KMS-11 (cell line): ENCODE data around the gene B3GAT1.

Experiments used
- H2AFZ ChIP-seq: fragments of 200-600 bp; sonication (generic); 2 replicates; pipeline ENCODE4 v1.6.1; 2016; ENCODE audit warnings: antibody characterized with exemption, mixed run types, low read depth
- H3K27ac ChIP-seq: fragments of 200-600 bp; sonication (generic); 2 replicates; pipeline ENCODE4 v1.6.1; 2016; ENCODE audit warnings: mild to moderate bottlenecking, mixed run types
- H3K27me3 ChIP-seq: fragments of 200-600 bp; sonication (generic); 2 replicates; pipeline ENCODE4 v1.6.1; 2017; ENCODE audit warnings: mild to moderate bottlenecking, low read depth, mixed run types, moderate library complexity; ENCODE audit not compliant: insufficient read depth
- H3K36me3 ChIP-seq: fragments of 200-600 bp; sonication (generic); 2 replicates; pipeline ENCODE4 v1.6.1; 2017; ENCODE audit warnings: mild to moderate bottlenecking, mixed run types; ENCODE audit not compliant: insufficient read depth
- H3K4me1 ChIP-seq: fragments of 200-600 bp; sonication (generic); 2 replicates; pipeline ENCODE4 v1.6.1; 2016; ENCODE audit warnings: mild to moderate bottlenecking, low read depth, mixed run types; ENCODE audit not compliant: poor library complexity, severe bottlenecking
- H3K4me2 ChIP-seq: fragments of 200-600 bp; sonication (generic); 2 replicates; pipeline ENCODE4 v1.7.0; 2016; ENCODE audit warnings: mild to moderate bottlenecking, mixed run types
- H3K4me3 ChIP-seq: fragments of 200-600 bp; sonication (generic); IDR thresholded peaks from 2 replicates; pipeline ENCODE4 v1.6.1; 2017; ENCODE audit warnings: low read depth, low read length, mixed read lengths; ENCODE audit not compliant: insufficient read depth
- H3K79me2 ChIP-seq: fragments of 200-600 bp; sonication (generic); 2 replicates; pipeline ENCODE4 v1.6.1; 2016; ENCODE audit warnings: low read depth, mixed run types; ENCODE audit not compliant: insufficient read depth
- H3K9ac ChIP-seq: fragments of 200-600 bp; sonication (generic); 2 replicates; pipeline ENCODE4 v1.6.1; 2016; ENCODE audit warnings: mild to moderate bottlenecking, mixed run types
- H4K20me1 ChIP-seq: fragments of 200-600 bp; sonication (generic); 2 replicates; pipeline ENCODE4 v1.6.1; 2016; ENCODE audit warnings: mild to moderate bottlenecking, mixed run types; ENCODE audit not compliant: insufficient read depth
- TF ChIP-seq, protein P1 (sequence below): fragments of 200-600 bp; sonication (generic); conservative IDR thresholded peaks from 2 replicates; pipeline ENCODE4 v1.6.1; 2017; ENCODE audit warnings: low read depth, mild to moderate bottlenecking, antibody characterized with exemption, low read length, moderate library complexity, mixed read lengths

B3GAT1 gene

GRCh38 chr11:134341805-134342571 lies 70.1 kb downstream of the B3GAT1 start:
- Histone ChIP-seq H3K27ac (no peak overlapping the region), H3K79me2 (no peaks in the 10 kb centered on the region), H3K9ac (no peak overlapping the region), H2AFZ (no peak overlapping the region), H3K4me1 (no peaks in the 10 kb centered on the region), H4K20me1 (no peaks in the 10 kb centered on the region), H3K4me2 (no peak overlapping the region), H3K27me3 (no peaks in the 10 kb centered on the region), H3K4me3 (no peak overlapping the region), H3K36me3 (no peaks in the 10 kb centered on the region)
- TF ChIP-seq, protein P1, sequence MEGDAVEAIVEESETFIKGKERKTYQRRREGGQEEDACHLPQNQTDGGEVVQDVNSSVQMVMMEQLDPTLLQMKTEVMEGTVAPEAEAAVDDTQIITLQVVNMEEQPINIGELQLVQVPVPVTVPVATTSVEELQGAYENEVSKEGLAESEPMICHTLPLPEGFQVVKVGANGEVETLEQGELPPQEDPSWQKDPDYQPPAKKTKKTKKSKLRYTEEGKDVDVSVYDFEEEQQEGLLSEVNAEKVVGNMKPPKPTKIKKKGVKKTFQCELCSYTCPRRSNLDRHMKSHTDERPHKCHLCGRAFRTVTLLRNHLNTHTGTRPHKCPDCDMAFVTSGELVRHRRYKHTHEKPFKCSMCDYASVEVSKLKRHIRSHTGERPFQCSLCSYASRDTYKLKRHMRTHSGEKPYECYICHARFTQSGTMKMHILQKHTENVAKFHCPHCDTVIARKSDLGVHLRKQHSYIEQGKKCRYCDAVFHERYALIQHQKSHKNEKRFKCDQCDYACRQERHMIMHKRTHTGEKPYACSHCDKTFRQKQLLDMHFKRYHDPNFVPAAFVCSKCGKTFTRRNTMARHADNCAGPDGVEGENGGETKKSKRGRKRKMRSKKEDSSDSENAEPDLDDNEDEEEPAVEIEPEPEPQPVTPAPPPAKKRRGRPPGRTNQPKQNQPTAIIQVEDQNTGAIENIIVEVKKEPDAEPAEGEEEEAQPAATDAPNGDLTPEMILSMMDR: no peak

DNA sequence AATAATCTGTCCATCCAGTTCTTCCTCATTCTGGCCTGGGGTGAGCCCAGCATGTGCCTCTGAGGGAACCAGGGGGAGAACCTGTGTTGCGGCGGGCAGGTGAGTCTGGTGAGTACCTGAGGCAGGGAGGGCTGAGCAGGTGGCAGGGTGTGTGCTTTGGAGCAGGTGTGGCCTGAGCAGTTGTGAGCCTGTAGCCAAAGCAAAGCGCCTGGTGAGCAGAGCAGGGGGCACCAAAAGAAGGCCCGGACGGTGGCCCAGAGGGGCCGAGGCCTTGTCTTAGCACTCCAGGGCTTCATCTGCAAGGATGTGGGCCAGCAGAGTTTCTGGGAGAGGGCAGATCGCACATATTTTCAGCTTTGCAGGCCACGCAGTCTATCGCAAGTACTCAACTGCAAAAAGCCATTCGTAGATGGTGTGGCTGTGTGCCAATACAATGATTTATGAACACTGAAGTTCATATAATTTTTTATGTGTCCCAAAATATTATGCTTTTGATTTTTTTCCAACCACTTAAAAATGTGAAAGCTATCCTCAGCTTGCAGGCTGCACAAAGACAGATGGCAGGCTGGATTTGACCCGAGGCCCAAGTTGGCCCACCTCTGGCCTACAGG lies 71.6 kb downstream of the B3GAT1 start:
- no peaks in the 10 kb centered on the region for H3K36me3 ChIP-seq
- H3K9ac ChIP-seq: no peak overlapping the region
- H3K4me2 ChIP-seq: no peak overlapping the region
- no peak overlapping the region for H2AFZ ChIP-seq
- no peaks in the 10 kb centered on the region for H3K4me1 ChIP-seq
- TF ChIP-seq, protein P1: no peak
- H3K4me3 ChIP-seq: no peak overlapping the region
- no peak overlapping the region for H3K27ac ChIP-seq
- no peaks in the 10 kb centered on the region for H4K20me1 ChIP-seq
- H3K27me3 ChIP-seq: no peaks in the 10 kb centered on the region
- H3K79me2 ChIP-seq: no peaks in the 10 kb centered on the region

GRCh38 chr11:134339756-134340155 lies 72.3 kb downstream of the B3GAT1 start:
- no peak overlapping the region for H3K9ac ChIP-seq
- H4K20me1 ChIP-seq: no peaks in the 10 kb centered on the region
- H2AFZ ChIP-seq: no peak overlapping the region
- H3K36me3 ChIP-seq: no peaks in the 10 kb centered on the region
- no peaks in the 10 kb centered on the region for H3K27me3 ChIP-seq
- H3K79me2 ChIP-seq: no peaks in the 10 kb centered on the region
- H3K4me1 ChIP-seq: no peaks in the 10 kb centered on the region
- H3K27ac ChIP-seq: no peak overlapping the region
- H3K4me3 ChIP-seq: no peak overlapping the region
- TF ChIP-seq, protein P1: no peak
- no peak overlapping the region for H3K4me2 ChIP-seq

GRCh38 chr11:134338654-134339053 lies 73.4 kb downstream of the B3GAT1 start:
- Histone ChIP-seq H3K27ac (no peak overlapping the region), H3K4me1 (no peaks in the 10 kb centered on the region), H3K79me2 (no peaks in the 10 kb centered on the region), H3K4me3 (no peak overlapping the region), H2AFZ (no peak overlapping the region), H3K36me3 (no peaks in the 10 kb centered on the region), H3K9ac (no peak overlapping the region), H3K27me3 (no peaks in the 10 kb centered on the region), H3K4me2 (no peak overlapping the region), H4K20me1 (no peaks in the 10 kb centered on the region)
- TF ChIP-seq, protein P1: no peak
